K562 (cell line): ENCODE data around the gene TBL1XR1. TPM values are rescaled to one million over a fixed set of nuclear protein-coding genes. Genes with fewer than 3 reads are reported as not detected.

ENCODE experiments used
- ATAC-seq: fragments of 200-7000 bp; cut with Tn5 transposase; 3 replicates; pipeline ENCODE4 v1.9.1; 2020; ENCODE audit warnings: moderate library complexity
- BruUV-seq: library from RNA; stranded (reverse); fragments of 400-500 nt; replicated peaks from 2 replicates; lab custom pipeline; 2021; lab: Mats Ljungman, UMichigan
- CTCF ChIA-PET: fragments of 300-600 bp; formaldehyde crosslinking; extraction: SDS; loops from one replicate; lab custom pipeline; 2021; ENCODE audit warnings: low intra/inter-chr PET ratio; lab: Yijun Ruan, JAX
- POLR2A ChIA-PET: fragments of 300-600, 350-650 bp; sonication (Branson Sonifier 250); formaldehyde crosslinking; extraction: SDS; loops from one replicate; lab custom pipeline; 2021; ENCODE audit warnings: antibody characterized with exemption, inconsistent platforms; lab: Yijun Ruan, JAX
- DNase-seq, 4 experiments: peaks; one replicate each; pipeline versions ENCODE4 v3.0.0 to v3.0.0-alpha.2; 2011 to 2018; ENCODE audit warnings: low spot score in 3 of 4, mixed read lengths in 3 of 4; ENCODE audit errors: extremely low read depth in 1 of 4
- FAIRE-seq: peaks from 2 replicates; lab custom pipeline; 2011; peaks lifted over from hg19 to GRCh38; lab: Jason Lieb, UNC
- H2AFZ ChIP-seq: 2 replicates; pipeline ENCODE4 v1.6.0; 2011; ENCODE audit warnings: low read depth, low read length, control low read depth, inconsistent platforms
- H3K27ac ChIP-seq: fragments of 200-600 bp; 3 replicates; pipeline ENCODE4 v1.8.0; 2011; ENCODE audit warnings: low read depth, mild to moderate bottlenecking, control low read depth, inconsistent platforms, low read length, moderate library complexity, mixed read lengths; ENCODE audit errors: extremely low read depth
- H3K27me3 ChIP-seq, 2 experiments: fragments of 300-600 bp in 1 of 2; 2 replicates in 1 of 2; 3 replicates in 1 of 2; pipeline versions ENCODE4 v1.6.0 to v1.8.0; 2011; ENCODE audit warnings: inconsistent platforms in 2 of 2, low read length in 2 of 2, mild to moderate bottlenecking in 1 of 2, mixed read lengths in 1 of 2, moderate library complexity in 1 of 2; ENCODE audit not compliant: control insufficient read depth in 2 of 2, insufficient read depth in 2 of 2
- H3K36me3 ChIP-seq: fragments of 300-600 bp; 3 replicates; pipeline ENCODE4 v1.8.0; 2011; ENCODE audit warnings: mild to moderate bottlenecking, low read length, inconsistent platforms; ENCODE audit not compliant: control insufficient read depth, insufficient read depth
- H3K4me1 ChIP-seq, 2 experiments: fragments of 200-600 bp in 1 of 2; replicated peaks in 1 of 2; 2 replicates in 1 of 2; 3 replicates in 1 of 2; pipeline versions ENCODE4 v1.5.1 to v1.8.0; 2011; ENCODE audit warnings: inconsistent platforms in 2 of 2, low read length in 2 of 2, mild to moderate bottlenecking in 1 of 2, mixed read lengths in 1 of 2, moderate library complexity in 1 of 2; ENCODE audit not compliant: control insufficient read depth in 2 of 2, insufficient read depth in 2 of 2
- H3K4me2 ChIP-seq: 2 replicates; pipeline ENCODE4 v1.6.1; 2011; ENCODE audit warnings: low read length, control low read depth, inconsistent platforms, mixed read lengths; ENCODE audit not compliant: insufficient read depth
- H3K4me3 ChIP-seq: fragments of 200-600 bp; sonication (generic), shearing (Covaris generic); 2 replicates; pipeline ENCODE4 v1.5.1; 2016; ENCODE audit warnings: control low read depth, inconsistent platforms
- H3K79me2 ChIP-seq: fragments of 200-600 bp; 3 replicates; pipeline ENCODE4 v1.8.0; 2011; ENCODE audit warnings: low read length, inconsistent platforms; ENCODE audit not compliant: control insufficient read depth, insufficient read depth
- H3K9ac ChIP-seq, 2 experiments: 2 replicates each; pipeline versions ENCODE4 v1.6.0 to v1.6.1; 2011; ENCODE audit warnings: low read depth in 2 of 2, low read length in 2 of 2, control low read depth in 1 of 2, inconsistent platforms in 1 of 2, mild to moderate bottlenecking in 1 of 2, mixed read lengths in 1 of 2; ENCODE audit not compliant: insufficient read depth in 1 of 2
- H3K9me1 ChIP-seq: one replicate; pipeline ENCODE4 v1.6.0; 2011; ENCODE audit warnings: inconsistent platforms, mild to moderate bottlenecking, low read length, moderate library complexity; ENCODE audit not compliant: control insufficient read depth, insufficient read depth
- H3K9me3 ChIP-seq: replicated peaks from 2 replicates; pipeline ENCODE4 v1.5.1; 2011; ENCODE audit warnings: low read depth, low read length, inconsistent platforms; ENCODE audit not compliant: control insufficient read depth, insufficient read depth
- H4K20me1 ChIP-seq: replicated peaks from 2 replicates; pipeline ENCODE4 v1.6.1; 2011; ENCODE audit warnings: low read length, inconsistent platforms, mixed read lengths; ENCODE audit not compliant: control insufficient read depth, insufficient read depth
- CREBBP ChIP-seq: IDR thresholded peaks from one replicate; pipeline ENCODE4 v1.6.1; 2012; ENCODE audit warnings: low read depth, mild to moderate bottlenecking, control low read depth, inconsistent platforms, low read length
- E2F3 ChIP-seq: fragments of 250-450 bp; sonication (Bioruptor Pico); IDR thresholded peaks from 2 replicates; pipeline ENCODE4 v1.4.0; 2020; ENCODE audit warnings: mild to moderate bottlenecking
- HNRNPK ChIP-seq: fragments of 200-400 bp; formaldehyde crosslinking; IDR thresholded peaks from one replicate; pipeline ENCODE4 v1.6.1; 2018; ENCODE audit warnings: mild to moderate bottlenecking, low read depth, low read length; ENCODE audit not compliant: poor library complexity, severe bottlenecking
- ILF3 ChIP-seq: fragments of 450-650 bp; IDR thresholded peaks from 2 replicates; pipeline ENCODE4 v1.6.1; 2018; ENCODE audit warnings: antibody characterized with exemption, mild to moderate bottlenecking, moderate library complexity, borderline replicate concordance
- KLF16 ChIP-seq: IDR thresholded peaks from 2 replicates; pipeline ENCODE4 v1.6.1; 2016; ENCODE audit warnings: antibody characterized with exemption
- LARP7 ChIP-seq: fragments of 450-650 bp; IDR thresholded peaks from 2 replicates; pipeline ENCODE4 v1.6.1; 2016
- POLR2H ChIP-seq: IDR thresholded peaks from 2 replicates; pipeline ENCODE4 v1.6.1; 2016; ENCODE audit warnings: missing genetic modification characterization, low read depth, mild to moderate bottlenecking, control low read depth, missing compliant biosample characterization, moderate library complexity
- PRMT5 ChIP-seq: sonication (generic); formaldehyde crosslinking; IDR thresholded peaks from 2 replicates; pipeline ENCODE4 v1.5.0; 2020; ENCODE audit warnings: missing genetic modification reagents
- PYGO2 ChIP-seq: fragments of 450-650 bp; IDR thresholded peaks from 2 replicates; pipeline ENCODE4 v1.6.1; 2016; ENCODE audit warnings: mild to moderate bottlenecking, missing genetic modification characterization, moderate library complexity, missing compliant biosample characterization
- RNF2 ChIP-seq: sonication (generic); IDR thresholded peaks from 2 replicates; pipeline ENCODE4 v1.6.1; 2016
- SNIP1 ChIP-seq: fragments of 450-650 bp; IDR thresholded peaks from 2 replicates; pipeline ENCODE4 v1.7.1; 2017; ENCODE audit warnings: low read depth, mild to moderate bottlenecking
- SPI1 ChIP-seq: IDR thresholded peaks from 2 replicates; pipeline ENCODE4 v1.6.1; 2011; ENCODE audit warnings: low read depth, low read length, control low read depth, borderline replicate concordance
- TCFL5 ChIP-seq: fragments of 250-450 bp; sonication (Bioruptor Pico); conservative IDR thresholded peaks from 2 replicates; pipeline ENCODE4 v1.6.1; 2021; ENCODE audit warnings: mild to moderate bottlenecking, moderate library complexity, matching md5 sums
- ZNF224 ChIP-seq: sonication (generic); formaldehyde crosslinking; IDR thresholded peaks from 2 replicates; pipeline ENCODE4 v1.8.0; 2022; ENCODE audit warnings: mild to moderate bottlenecking, missing genetic modification reagents
- ZNF232 ChIP-seq: sonication (generic); formaldehyde crosslinking; IDR thresholded peaks from 2 replicates; pipeline ENCODE4 v1.8.0; 2022; ENCODE audit warnings: mild to moderate bottlenecking, missing genetic modification reagents
- ZNF780A ChIP-seq: fragments of 250-450 bp; sonication (Bioruptor Pico); IDR thresholded peaks from 2 replicates; pipeline ENCODE4 v1.5.0; 2021; ENCODE audit warnings: mild to moderate bottlenecking
- WGBS: fragments of 100-300 bp; shearing (Covaris generic); methylation state at CpG from one replicate; pipeline ENCODE4 v1.1.6; 2016; ENCODE audit warnings: low coverage, mixed read lengths; ENCODE audit not compliant: insufficient coverage; ENCODE audit errors: missing lambda C conversion rate; 5-methylcytosine and 5-hydroxymethylcytosine counted together
- in situ Hi-C: fragments of 300-500 bp; cut with MboI; formaldehyde crosslinking; loops from 4 replicates; pipeline ENCODE4 v1.15.0; 2018; ENCODE audit warnings: inconsistent platforms, mixed read lengths
- intact Hi-C: fragments of 100-400 bp; cut with micrococcal nuclease; formaldehyde crosslinking; loops from 2 replicates; pipeline ENCODE4 v1.14.2; 2022
- polyA plus RNA-seq, 8 experiments: library from polyadenylated mRNA; depleted of rRNA in 4 of 8; stranded (reverse) in 5 of 8; unstranded in 3 of 8; fragments of >200 nt; fragmentation: Nextera tagmentation in 2 of 8; fragmentation: Illumina TruSeq in 1 of 8; extraction: Ambion mirVana in 2 of 8; extraction: Trizol in 1 of 8; gene quantifications; 2 replicates each; pipeline versions ENCODE4 v1.2.1 to v1.2.3, GENCODE V29; 2011 to 2014; ENCODE audit warnings: inconsistent platforms in 1 of 8, missing spikeins in 1 of 8
- total RNA-seq, 7 experiments: library from RNA; depleted of rRNA in 6 of 7; stranded (reverse); fragments of >200 nt in 6 of 7; fragmentation: Illumina TruSeq in 2 of 7; extraction: Trizol in 2 of 7; gene quantifications; 2 replicates each; pipeline versions ENCODE4 v1.2.1 to v1.2.3, GENCODE V29; 2011 to 2021; ENCODE audit warnings: low replicate concordance in 1 of 7

The TBL1XR1 gene
- total and polyA plus RNA-seq, 9 of the 15 experiments (the other 6 are each of a cell fraction or from before 2014, with no cell fraction given), result 19.6 to 171 (median 83.3) TPM

DNA sequence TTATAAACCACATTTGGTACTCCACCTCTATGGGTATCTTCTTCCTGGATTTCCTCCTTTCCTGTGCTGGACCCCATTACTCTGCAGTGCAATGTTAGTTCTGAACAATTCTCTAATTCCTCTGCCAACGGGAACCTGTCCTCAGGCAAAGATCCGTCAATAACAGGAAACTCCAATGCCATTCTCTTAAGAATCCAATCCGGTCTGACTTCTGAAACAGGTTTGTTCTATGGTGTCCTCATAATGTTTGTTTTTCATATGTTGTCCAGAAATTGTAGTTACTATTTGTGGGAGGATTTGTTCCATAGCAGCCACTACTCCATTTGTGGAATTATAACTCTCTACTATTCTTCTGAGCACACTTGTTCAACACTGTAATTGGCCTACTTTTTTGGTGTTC, 112.7 kb downstream of the TBL1XR1 start:
- H3K4me3 ChIP-seq, result no peak overlapping the region
- no peaks in the 10 kb centered on the region for H3K9me3 ChIP-seq
- no peaks in the 10 kb centered on the region for H3K9me1 ChIP-seq
- H3K4me2 ChIP-seq, result no peak overlapping the region
- no peak for DNase-seq
- no peaks in the 10 kb centered on the region for H4K20me1 ChIP-seq
- ATAC-seq, result no peak
- H3K79me2 ChIP-seq, result peaks cover 96% of the 10 kb centered on the region
- H2AFZ ChIP-seq, result no peak overlapping the region
- CTCF ChIA-PET, result no interaction called here
- intact Hi-C loops, result no loop called here
- 97% methylated on average over 3 of the region's 3 CpGs for WGBS
- no peak overlapping the region for H3K27ac ChIP-seq
- H3K4me1 ChIP-seq, result no peaks in the 10 kb centered on the region; a peak in 1 of 5 replicates
- TF ChIP-seq RNF2, result no peak
- TF ChIP-seq LARP7, result no peak
- no peak for TF ChIP-seq CREBBP
- TF ChIP-seq POLR2H, result no peak
- TF ChIP-seq PYGO2 (tag), result no peak
- no peak for TF ChIP-seq ZNF224 (CRISPR knock-in tag)
- TF ChIP-seq ZNF780A (CRISPR knock-in tag), result no peak
- TF ChIP-seq TCFL5, result no peak
- no peak for TF ChIP-seq HNRNPK
- TF ChIP-seq PRMT5, result no peak
- no peak for TF ChIP-seq SPI1
- no peak for TF ChIP-seq SNIP1
- no peak for TF ChIP-seq ILF3
- TF ChIP-seq E2F3, result no peak
- no peak for TF ChIP-seq ZNF232 (CRISPR knock-in tag)
- TF ChIP-seq KLF16, result no peak
- TF ChIP-seq, all 486 proteins: peak for 0
- peaks cover 19% of the 10 kb centered on the region; the same call in 2 of the 3 replicates for H3K36me3 ChIP-seq
- H3K9ac ChIP-seq, result no peak overlapping the region
- in situ Hi-C loops, result no loop called here
- no TSS peak for BruUV-seq
- POLR2A ChIA-PET, result interaction anchor here (0.7 kb wide), 1 partner anchor 1218 kb away, joined by 3 read pairs; no protein-coding TSS in a partner anchor
- FAIRE-seq, result no peak
- no peaks in the 10 kb centered on the region for H3K27me3 ChIP-seq
